DLD1 (cell line): ENCODE data around the gene UCKL1.
"Not testable (repeated sequence)": the region's sequence is repeated elsewhere in the genome, so short reads cannot be mapped to it uniquely, and the experiment has no call there.

Experiments used
- in situ Hi-C: cut with HindIII; loops from 2 replicates; pipeline ENCODE4 v1.10.0; 2017; ENCODE audit warnings: low sequenced_read_pairs

The UCKL1 gene

DNA sequence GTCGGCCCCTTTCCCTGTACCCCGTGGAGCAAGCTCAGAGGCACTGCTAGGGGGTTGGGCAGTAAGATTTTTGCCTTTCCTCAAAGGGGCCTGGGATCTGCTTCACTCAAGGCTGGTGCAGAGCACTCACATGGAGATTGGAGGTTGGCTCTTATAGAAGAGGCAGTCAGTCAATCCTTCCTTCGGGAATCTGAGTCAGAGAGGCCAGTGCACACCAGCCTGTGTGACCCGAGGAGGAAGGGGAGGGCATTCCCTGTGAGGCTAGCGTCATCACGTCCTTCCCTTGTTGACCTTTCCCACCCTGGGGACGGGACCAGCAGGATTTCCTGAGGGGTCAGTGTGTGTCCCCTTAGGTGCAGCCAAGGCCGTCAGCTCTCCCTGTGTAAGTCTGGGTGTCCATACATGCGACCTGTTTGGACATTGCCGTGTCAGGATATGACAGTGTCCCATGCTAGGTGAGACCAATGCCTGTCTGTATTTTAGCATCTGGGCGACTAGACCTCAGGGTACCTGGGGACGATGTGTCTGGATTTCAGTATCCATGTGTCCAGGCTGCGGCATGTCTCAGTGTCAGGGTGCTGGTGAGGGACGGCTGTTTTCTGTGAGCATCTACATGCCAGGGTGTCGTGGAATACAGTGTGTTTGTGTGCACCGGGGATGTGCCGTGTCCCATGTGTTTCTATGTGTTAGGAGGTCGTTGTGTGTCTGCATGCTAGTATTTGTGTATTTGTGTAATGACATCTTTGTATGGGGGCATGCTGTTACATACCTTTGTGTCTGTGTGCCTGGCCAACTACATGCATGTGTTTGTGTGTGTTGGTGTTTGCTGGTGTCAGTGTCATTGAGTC lies 16.3 kb upstream of the UCKL1 start:
- in situ Hi-C loops: no loop called here

GRCh38 chr20:63971960-63972311 lies 15.7 kb upstream of the UCKL1 start:
- in situ Hi-C loops: not testable (repeated sequence)

DNA sequence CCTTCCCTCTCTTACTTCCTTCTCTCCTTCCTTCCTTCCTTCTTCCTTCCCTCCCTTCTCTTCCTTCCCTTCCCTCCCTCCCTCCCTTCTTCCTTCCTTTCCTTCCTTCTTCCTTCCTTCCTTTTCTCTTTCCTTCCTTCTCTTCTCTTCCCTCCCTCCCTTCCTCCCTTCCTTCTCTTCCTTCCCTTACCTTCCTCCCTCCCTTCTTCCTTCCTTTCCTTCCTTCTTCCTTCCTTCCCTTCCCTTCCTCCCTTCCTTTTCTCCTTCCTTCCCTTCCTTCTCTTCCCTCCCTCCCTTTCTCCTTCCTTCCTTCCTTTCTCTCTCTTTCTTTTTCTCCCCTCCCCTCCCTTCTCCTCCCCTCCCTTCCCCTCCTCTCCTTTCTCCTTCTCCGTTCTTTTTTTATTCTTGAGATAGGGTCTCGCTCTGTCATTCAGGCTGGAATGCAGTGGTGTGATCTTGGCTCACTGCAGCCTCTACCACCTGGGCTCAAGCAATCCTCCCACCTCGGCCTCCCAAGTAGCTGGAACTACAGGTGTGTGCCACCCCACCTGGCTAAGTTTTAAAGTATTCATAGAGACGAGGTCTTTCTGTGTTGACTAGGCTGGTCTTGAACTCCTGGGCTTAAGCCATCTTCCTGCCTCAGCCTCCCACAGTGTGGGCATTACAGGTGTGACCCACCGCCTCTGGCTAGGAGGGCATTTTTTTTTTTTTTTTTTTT lies 14.7 kb upstream of the UCKL1 start:
- in situ Hi-C loops: no loop called here

- in situ Hi-C loops: no loop called here
These were observed 13.9 kb upstream of the UCKL1 start, which contains the start of gene ZNF512B for GRCh38 chr20:63969838-63970713. ZNF512B (minus strand) TSS chr20:63969930; CDS start chr20:63967950, 1,980 bp downstream.

GRCh38 chr20:63968928-63969760 lies 12.9 kb upstream of the UCKL1 start:
- in situ Hi-C loops: no loop called here

- in situ Hi-C loops: no loop called here
These were observed 12.1 kb upstream of the UCKL1 start for GRCh38 chr20:63968136-63968927.

GRCh38 chr20:63967330-63968135 lies 11.3 kb upstream of the UCKL1 start:
- in situ Hi-C loops: no loop called here

- in situ Hi-C loops: no loop called here
These were observed 10.7 kb upstream of the UCKL1 start for GRCh38 chr20:63966944-63967322.

DNA sequence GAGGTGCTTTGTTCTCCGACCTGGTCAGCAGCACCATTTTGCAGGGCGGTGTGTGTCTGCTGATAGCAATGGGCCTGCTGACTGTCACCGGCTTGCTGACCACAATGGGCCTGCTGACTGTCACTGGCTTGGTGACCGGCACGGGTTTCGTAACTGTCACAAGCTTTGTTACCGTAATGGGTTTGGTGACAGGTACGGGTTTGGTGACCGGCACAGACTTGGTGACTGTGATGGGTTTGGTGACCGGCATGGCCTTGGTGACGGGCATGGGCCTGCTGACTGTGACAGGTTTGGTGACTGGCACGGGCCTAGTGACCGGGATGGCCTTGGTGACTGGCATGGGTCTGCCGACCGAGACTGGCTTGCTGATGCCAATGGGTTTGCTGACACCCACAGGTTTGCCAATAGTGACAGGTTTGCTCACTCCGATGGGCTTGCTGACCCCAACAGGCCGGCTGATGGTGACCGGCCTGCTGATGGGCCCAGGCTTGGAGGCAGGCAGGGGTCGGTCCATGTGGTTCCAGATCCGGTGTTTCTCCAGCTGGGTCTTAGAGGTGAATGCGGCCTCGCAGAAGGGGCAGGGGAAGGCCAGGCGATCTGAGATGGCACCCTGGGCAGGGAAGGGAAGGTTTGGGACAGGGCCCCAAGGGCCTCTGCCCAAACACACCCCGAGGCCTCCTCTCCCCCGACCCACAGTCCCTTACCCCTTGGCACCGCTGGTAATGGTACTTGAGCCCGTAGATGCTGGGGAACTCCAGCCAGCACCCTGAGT lies 10.1 kb upstream of the UCKL1 start:
- in situ Hi-C loops: no loop called here

GRCh38 chr20:63964412-63964811 lies 8.2 kb upstream of the UCKL1 start:
- in situ Hi-C loops: no loop called here

DNA sequence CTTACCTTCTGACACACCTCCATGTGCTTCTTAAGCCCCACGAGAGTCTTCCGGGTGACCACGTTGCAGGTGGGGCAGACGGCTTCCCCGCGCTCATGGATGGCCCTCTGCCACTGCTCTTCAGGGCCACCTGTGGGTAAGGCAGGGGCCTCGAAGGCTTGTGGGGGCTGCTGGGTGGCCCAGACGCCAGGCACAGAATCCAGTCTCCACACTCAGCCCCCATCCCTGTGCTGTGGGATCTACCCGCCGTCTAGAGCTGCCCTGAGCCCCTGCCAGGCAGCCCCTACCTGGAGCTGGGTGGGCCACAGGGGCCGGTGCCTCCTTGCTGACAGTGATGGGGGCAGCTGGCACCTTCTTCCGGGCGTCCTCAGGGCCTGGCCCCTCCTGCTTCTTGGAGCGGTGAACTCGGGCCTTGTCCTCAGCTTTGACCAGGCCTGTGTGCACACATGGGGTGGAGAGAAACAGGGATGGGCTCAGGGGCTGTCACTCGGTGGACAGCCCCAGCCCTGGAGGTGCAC lies 7.6 kb upstream of the UCKL1 start:
- in situ Hi-C loops: no loop called here

DNA sequence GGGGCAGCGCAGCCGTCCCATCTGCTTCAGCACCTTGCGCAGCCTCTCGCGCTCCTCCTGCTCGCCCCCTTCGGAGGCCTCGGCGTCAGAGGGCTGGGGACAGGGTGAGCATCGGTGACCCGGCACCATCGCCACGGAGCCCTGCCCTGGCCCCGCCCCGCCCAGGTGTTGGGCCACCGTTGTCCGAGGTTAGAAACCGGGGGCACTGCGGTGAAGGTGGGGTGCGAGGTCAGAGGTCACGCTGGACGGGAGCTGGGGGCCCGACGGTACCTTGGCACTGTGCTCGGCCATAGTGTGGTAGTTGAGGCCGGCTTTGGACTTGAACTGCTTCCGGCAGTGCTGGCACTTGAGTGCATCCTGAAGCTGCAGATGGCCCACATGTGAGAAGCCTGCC lies 7.1 kb upstream of the UCKL1 start:
- in situ Hi-C loops: no loop called here

- in situ Hi-C loops: no loop called here
These were observed 6.5 kb upstream of the UCKL1 start for GRCh38 chr20:63962426-63963347.

DNA sequence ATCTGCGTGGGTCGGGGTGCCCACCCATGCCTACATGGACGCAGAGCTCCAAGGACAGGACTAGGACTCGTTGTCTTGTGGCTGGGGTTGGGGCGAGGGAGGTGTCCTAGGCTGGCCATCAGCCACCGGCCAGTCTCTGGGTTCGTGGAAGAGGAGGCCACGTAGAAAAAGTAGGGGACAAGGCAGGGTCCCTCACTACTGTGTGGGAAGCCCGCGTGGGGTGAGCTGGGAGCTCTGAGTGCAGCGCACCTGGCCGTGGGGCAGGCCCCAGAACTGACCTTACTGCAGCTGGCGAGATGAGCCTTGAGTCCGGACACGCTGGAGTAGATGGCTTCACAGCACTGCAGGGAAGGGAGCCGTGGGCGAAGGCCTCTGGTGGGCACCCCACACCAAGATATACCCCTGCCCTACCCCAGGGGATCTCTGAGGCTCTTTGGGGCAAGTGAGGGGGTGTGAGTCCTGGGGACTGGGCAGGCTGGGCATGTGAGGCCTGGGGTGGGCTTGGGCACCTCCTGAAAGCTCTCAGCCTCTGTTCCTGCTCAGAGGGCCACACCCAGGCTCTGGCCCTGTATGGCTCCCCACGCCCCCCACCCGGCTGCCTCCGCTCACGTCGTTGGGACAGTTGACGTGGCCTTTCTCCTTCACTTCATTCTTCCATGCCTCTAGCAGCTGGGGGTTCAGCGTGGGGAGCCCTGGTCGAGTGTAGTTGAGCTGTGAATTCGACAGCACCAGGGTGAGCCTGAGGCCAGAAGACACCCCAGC lies 5.6 kb upstream of the UCKL1 start:
- in situ Hi-C loops: no loop called here

GRCh38 chr20:63960654-63961621 lies 4.7 kb upstream of the UCKL1 start:
- in situ Hi-C loops: not testable (repeated sequence)
